ENCODE data around the gene CPB2.

The CPB2 gene

DNA sequence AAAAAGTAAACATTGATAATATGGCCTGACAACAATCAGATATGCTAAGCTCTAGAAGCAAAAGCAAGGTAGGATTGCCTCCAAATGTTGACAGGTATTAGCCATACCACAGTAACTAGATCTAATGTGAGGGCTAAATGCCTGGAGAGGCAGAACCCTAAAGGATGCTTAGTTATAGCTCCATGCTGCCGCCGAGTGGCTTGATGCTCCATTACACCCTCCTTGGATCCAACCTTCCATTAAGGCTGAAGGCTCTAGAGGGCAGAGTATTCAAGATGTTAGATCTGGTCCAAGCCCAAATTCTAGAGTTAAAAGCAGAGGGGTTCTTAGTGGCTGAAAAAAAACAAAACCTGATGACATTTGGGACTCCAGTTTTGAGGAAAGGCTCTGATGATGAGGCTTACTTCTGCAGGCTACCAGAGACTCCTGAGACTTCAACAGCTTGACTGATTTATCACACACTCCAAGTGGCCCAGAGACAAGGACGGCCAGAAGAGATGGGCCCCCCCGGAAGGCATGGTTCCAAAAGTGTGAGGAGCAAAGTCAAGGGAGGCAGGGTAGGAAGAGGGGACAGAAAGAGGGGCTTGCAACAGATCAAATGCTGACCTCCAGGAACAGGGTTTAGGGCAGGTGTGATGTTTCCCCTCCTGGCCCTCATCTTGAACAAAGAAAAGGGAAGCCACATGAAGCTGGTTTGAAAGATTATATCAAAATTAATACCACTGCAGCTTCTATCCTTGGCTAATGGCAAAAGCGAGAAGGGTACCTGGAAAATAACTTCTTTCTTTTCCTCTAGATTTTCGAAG, 21.9 kb upstream of the CPB2 start:
- DNase-seq: peak; percentile 54

- no peak for DNase-seq
Observed at GRCh38 chr13:46126056-46126455, 21.2 kb upstream of the CPB2 start.

GRCh38 chr13:46124967-46125933, 20.4 kb upstream of the CPB2 start:
- DNase-seq: no peak

GRCh38 chr13:46124531-46124966, 19.7 kb upstream of the CPB2 start:
- no peak for DNase-seq

DNA sequence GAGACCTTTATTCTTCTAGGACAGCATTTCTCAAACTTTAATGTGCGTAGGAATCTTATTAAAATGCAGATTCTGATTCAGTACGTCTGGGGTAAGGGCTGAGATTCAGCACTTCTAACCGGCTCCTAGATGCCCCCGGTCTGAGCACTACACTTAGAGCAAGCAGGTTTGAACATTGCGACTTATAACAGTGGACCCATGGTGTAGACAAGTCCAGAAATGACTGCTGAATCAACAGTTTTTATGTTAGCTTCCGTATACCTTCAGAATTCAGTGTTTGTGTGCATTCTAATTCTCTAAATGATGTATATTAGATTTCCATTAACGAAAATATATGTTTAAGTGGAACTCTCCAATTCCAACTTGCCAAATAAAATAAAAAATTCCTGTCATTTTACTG, 17.5 kb upstream of the CPB2 start:
- no peak for DNase-seq

- no peak for DNase-seq
Observed at GRCh38 chr13:46121597-46122163, 16.8 kb upstream of the CPB2 start.

DNA sequence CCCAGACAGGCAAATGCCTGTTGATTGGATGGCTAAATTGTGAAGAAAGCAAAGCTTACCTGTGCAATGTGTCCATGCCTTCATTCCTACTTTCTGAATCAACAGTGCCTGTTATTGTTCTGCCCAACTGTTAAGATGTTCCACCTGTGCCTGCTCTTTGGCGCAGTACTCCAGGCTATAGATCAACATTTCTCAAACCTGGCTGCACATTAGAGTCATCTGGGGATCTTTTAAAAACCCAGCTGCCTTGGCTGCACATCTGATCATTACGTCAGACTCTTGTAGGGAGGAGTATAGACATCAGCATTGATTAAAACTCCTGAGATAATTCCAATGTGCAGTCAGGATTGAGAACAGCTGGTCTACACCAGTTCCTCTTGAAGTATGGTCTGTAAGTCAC, 16.2 kb upstream of the CPB2 start:
- no peak for DNase-seq

DNA sequence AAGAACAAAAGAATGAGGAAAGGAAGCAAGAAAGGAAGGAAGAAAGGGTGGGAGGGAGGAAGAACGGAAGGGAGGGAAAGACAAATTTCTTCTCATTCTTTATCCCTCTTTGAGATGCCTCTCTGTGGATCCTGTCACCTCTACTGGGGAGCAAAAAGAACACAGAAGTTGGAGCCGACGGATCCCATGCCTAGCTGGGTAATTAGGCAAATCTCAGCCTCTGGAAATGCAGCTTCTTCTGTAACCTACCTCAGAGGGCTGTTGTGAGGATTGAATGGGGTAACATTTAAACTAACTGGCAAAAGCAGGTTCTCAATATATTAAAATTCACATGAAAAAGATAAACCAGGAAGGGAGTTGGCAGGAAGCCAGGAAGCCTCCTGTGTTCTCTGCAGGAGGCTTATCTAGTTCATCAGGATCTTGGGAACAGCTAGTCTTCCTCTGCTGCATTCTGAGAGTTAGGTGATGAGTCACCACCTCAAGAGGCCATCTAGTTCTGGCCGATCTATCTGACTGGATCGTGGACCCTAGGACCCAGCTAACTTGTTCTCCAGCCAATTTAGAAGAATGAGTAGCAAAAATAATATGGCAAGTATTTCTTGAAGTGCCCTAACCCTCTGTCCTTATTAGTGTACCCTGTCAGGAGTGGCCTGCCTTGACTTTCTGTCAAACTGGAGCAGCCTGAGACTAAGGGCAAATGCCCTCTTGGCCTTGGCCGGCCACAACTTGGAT, 15.2 kb upstream of the CPB2 start:
- DNase-seq: no peak

GRCh38 chr13:46116653-46117502, 12.0 kb upstream of the CPB2 start:
- no peak for DNase-seq

- DNase-seq: no peak
Observed at GRCh38 chr13:46114613-46115012, 9.8 kb upstream of the CPB2 start.

GRCh38 chr13:46113596-46113995, 8.8 kb upstream of the CPB2 start:
- DNase-seq: no peak

GRCh38 chr13:46111151-46111550, 6.3 kb upstream of the CPB2 start:
- no peak for DNase-seq

GRCh38 chr13:46109451-46109850, 4.6 kb upstream of the CPB2 start:
- DNase-seq: no peak

DNA sequence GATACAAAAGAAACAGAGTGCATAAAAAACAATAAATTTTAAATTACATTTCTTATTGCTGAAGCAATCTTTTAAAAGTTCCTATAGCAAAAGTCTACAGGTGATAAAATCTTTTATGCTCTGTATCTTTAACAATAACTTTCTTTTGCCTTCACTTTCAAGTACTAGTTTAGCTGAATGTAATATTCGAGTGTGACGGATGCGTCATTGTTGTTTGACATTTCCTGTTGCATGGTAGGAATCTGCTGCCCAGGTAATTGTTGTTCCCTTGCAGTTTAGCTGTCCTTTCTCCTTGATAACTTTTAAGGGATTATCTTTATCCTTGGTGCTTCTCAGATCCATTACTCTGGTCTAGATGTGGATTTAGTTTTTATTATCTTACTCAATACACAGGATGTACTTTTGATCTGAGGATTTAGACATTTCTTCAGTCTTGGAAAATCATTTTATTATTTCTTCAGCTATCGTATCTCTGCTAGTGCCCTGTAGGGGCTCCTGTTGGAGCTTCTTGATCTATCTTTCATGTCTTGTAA, 2.1 kb upstream of the CPB2 start:
- DNase-seq: no peak

GRCh38 chr13:46103037-46103436, 1.8 kb downstream of the CPB2 start:
- no peak for DNase-seq

DNA sequence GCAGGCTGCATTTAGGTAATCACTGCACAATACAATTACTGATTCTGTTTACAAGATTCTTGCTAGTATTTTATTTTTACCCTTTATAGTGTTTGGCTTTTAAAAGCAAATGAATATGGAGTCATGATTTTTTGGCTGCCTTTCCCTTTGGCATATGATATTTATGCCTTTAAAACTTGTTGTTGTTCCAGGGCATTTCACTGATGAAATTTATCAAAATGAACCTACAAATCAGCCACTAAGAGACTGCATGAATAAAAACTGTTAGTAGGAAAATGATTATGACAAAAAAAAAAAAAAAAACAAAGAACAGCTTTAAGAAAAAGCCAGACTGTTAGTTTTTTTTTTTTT, 2.6 kb downstream of the CPB2 start:
- DNase-seq: no peak

DNA sequence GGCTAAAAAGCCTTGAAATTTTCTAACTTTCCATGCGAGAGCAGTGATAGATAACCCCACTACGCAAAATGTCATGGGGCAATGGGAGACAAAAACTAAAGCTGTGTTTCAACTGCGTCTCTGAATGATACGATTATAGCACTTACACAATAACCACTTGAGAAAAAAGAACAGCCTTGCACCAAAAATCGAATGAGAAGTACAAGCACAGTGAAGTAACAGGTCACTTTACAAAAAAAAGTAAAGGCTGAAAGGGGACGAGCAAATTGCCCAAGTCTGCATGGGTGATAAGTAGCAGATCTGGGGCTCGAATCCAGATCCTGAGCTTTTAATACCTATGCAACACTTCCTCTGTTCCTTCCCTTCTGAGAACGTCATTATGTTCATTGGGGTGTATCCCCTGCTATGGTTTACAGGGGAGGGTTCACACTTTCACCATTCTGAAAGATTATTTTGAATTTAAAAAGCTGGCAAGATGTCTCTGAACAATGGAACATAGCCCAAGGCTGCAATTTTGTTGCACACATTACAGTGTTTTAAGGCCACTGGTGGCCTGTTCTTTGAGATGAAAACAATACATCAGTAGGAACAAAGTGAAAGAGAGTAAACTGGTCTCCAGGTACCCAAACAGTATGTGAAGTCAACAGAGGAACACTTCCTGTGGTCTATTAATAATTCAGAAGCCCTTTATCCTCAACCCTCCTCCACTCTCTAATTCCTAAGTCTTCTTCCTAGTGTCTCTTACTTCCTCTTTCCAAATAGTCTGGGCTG, 3.2 kb downstream of the CPB2 start:
- no peak for DNase-seq

GRCh38 chr13:46101002-46101401, 3.8 kb downstream of the CPB2 start:
- DNase-seq: no peak

DNA sequence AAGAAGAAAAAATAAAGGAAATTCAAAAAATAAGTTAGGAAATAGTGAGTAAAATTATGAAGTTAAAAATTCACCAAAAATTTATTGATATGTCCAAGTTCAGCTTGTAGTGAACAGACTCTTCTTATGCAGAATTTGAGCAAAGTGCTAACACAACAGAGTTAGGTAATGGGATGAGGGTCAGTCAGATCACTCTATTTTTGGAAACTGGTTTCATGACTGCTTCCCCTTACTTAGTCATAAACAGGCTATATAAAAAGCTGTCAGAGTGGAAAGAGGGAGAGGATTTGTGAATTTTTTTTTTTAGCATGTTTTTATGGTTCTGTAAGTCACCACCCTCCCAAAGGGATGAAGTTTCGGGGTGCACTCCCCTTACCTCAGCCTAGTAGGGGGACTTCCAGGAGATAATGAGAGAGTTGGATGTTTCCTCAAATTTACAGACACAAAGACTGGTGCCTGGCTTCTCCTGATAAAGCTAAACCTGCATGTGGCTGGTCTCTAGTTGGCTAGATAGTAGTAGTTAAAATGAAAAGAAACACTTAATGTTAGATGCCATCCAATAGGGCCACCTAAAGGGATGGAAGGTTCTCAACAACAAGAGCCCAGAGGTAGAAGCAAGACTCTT, 4.5 kb downstream of the CPB2 start:
- no peak for DNase-seq

- DNase-seq: no peak
Observed at GRCh38 chr13:46097663-46098062, 7.2 kb downstream of the CPB2 start.
